DMS153 treated with DMSO at 0.1 percent for 48 hours (cell line): Measurements from ENCODE around the gene PTGIR.

Experiments
- DNase-seq: peaks from one replicate; lab custom pipeline; 2025; ENCODE audit not compliant: unreplicated experiment; lab: John Stamatoyannopoulos, UW

The PTGIR gene

GRCh38 chr19:46624958-46625661, at the start of gene PTGIR:
PTGIR (minus strand) TSS chr19:46625089; CDS start chr19:46624225, 864 bp downstream.
- DNase-seq, result no peak

GRCh38 chr19:46670813-46671212, 45.9 kb upstream of the PTGIR start:
- no peak for DNase-seq

GRCh38 chr19:46668662-46669061, 43.8 kb upstream of the PTGIR start:
- DNase-seq, result no peak

- no peak for DNase-seq
Measured at GRCh38 chr19:46665072-46665471, 40.2 kb upstream of the PTGIR start.

- peak; percentile 76 for DNase-seq
Measured at GRCh38 chr19:46661735-46662592, 37.1 kb upstream of the PTGIR start.

- DNase-seq, result peak; percentile 99
Measured at GRCh38 chr19:46661020-46661731, 36.3 kb upstream of the PTGIR start, which contains the start of gene DACT3. DACT3 (minus strand) TSS chr19:46661182; CDS start chr19:46661064, 118 bp downstream.

- DNase-seq, result no peak
Measured at GRCh38 chr19:46660551-46661019, 35.7 kb upstream of the PTGIR start.

GRCh38 chr19:46660008-46660517, 35.2 kb upstream of the PTGIR start:
- no peak for DNase-seq

- no peak for DNase-seq
Measured at GRCh38 chr19:46659151-46660007, 34.5 kb upstream of the PTGIR start.

GRCh38 chr19:46656541-46656940, 31.7 kb upstream of the PTGIR start:
- DNase-seq, result no peak

- no peak for DNase-seq
Measured at GRCh38 chr19:46654621-46655152, 29.8 kb upstream of the PTGIR start.

GRCh38 chr19:46650445-46650844, 25.6 kb upstream of the PTGIR start:
- DNase-seq, result no peak

GRCh38 chr19:46648961-46649960, 24.4 kb upstream of the PTGIR start:
- DNase-seq, result no peak

GRCh38 chr19:46648060-46648960, 23.4 kb upstream of the PTGIR start:
- no peak for DNase-seq

- DNase-seq, result no peak
Measured at GRCh38 chr19:46646402-46646801, 21.5 kb upstream of the PTGIR start.

GRCh38 chr19:46644720-46645119, 19.8 kb upstream of the PTGIR start:
- no peak for DNase-seq

- no peak for DNase-seq
Measured at GRCh38 chr19:46640656-46641055, 15.8 kb upstream of the PTGIR start.
